ENCODE data around the gene LDB2.

GRCh38 chr4:16738558-16738957 lies 159.9 kb downstream of the LDB2 start:
- TF ChIP-seq TARDBP (IDR thresholded peaks at IDR 0.05) (no peak), ARNT (IDR thresholded peaks at IDR 0.05) (no peak), SP1 (IDR thresholded peaks at IDR 0.05) (no peak), ZNF384 (IDR thresholded peaks at IDR 0.05) (no peak), FOXM1 (IDR thresholded peaks at IDR 0.05; ENCODE audit: borderline replicate concordance) (no peak), BHLHE40 (IDR thresholded peaks at IDR 0.05; ENCODE audit: borderline replicate concordance) (no peak), LEF1 (IDR thresholded peaks at IDR 0.05; ENCODE audit: borderline replicate concordance) (no peak)
